ENCODE data around the gene C19orf85. TPM values are rescaled to one million over a fixed set of nuclear protein-coding genes. Genes with fewer than 3 reads are reported as not detected.

C19orf85 gene
- total and polyA plus RNA-seq, 10 of the 15 experiments (the other 5 are each of a cell fraction or from before 2014, with no cell fraction given): not detected

DNA sequence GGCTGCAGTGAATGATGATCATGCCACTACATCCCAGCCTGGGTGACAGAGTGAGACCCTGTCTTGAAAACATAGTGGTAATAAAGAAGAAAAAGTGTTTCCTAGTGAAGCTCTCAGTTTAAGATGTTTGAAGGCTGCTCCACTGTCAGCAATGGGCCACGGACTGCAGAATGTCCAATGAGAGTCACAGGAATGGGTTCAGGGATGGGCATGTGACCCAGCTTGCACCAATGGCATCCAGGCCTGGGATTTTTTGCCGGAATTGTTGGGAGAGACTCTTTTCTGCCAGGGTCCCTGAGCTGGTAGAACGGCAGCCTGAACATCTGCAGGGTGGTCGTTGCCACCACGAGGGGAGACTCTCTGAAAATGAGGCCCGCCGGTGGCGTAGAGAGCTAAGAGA lies 27.7 kb downstream of the C19orf85 start:
- Histone ChIP-seq H3K4me3 (no peak overlapping the region), H3K9ac (ENCODE audit: control insufficient read depth, insufficient read depth, low read length) (no peak overlapping the region), H2AFZ (ENCODE audit: control insufficient read depth, low read depth, low read length) (no peak overlapping the region), H3K9me3 (replicated peaks; ENCODE audit: control insufficient read depth, insufficient read depth, low read length) (no peaks in the 10 kb centered on the region; the same call in 2 of the 3 replicates), H3K79me2 (ENCODE audit: control insufficient read depth, insufficient read depth, low read length) (no peaks in the 10 kb centered on the region), H3K4me1 (ENCODE audit: control insufficient read depth, insufficient read depth, low read length) (no peaks in the 10 kb centered on the region; the same call in 1 of the 2 replicates), H4K20me1 (ENCODE audit: control insufficient read depth, insufficient read depth) (no peaks in the 10 kb centered on the region), H3K27ac (ENCODE audit: control insufficient read depth, insufficient read depth) (no peak overlapping the region), H3K4me2 (ENCODE audit: control insufficient read depth, insufficient read depth) (no peak overlapping the region), H3K27me3 (replicated peaks in 1 of 2; ENCODE audit: control insufficient read depth in 2 of 2, insufficient read depth in 2 of 2, low read length in 1 of 2) (no peaks in the 10 kb centered on the region; a peak in 1 of 4 replicates), H3K36me3 (ENCODE audit: control insufficient read depth in 2 of 2, insufficient read depth in 2 of 2, low read length in 1 of 2) (no peaks in the 10 kb centered on the region)
- ChIA-PET RAD21 (ENCODE audit: unreplicated experiment) (interaction anchor here (0.9 kb wide), 1 partner anchor 74 kb away, joined by 3 read pairs; no protein-coding TSS in a partner anchor), SMC1A (ENCODE audit: uncharacterized antibody, unreplicated experiment) (interaction anchor here (0.6 kb wide), 1 partner anchor 81 kb away, joined by 3 read pairs; no protein-coding TSS in a partner anchor), POLR2A (no interaction called here), CTCF (interaction anchor here (0.8 to 1.5 kb wide), 4 partner anchors 17 to 67 kb away, joined by 3 to 4 read pairs (median 4); no protein-coding TSS in a partner anchor)
- intact Hi-C loops (cut with micrococcal nuclease; ENCODE audit: unreplicated experiment): no loop called here
- no peak for ATAC-seq
- no TSS peak for BruUV-seq (replicated peaks)
- no peak for TF ChIP-seq IKZF2 (IDR thresholded peaks at IDR 0.05)
- TF ChIP-seq PRDM15 (CRISPR knock-in tag; IDR thresholded peaks at IDR 0.05): no peak
- no peak for TF ChIP-seq ZZZ3 (IDR thresholded peaks at IDR 0.05; ENCODE audit: control insufficient read depth, insufficient read length, low read depth)
- in situ Hi-C loops (cut with MboI): no loop called here
- no peak for FAIRE-seq
- DNase-seq (ENCODE audit: low read depth, low spot score): no peak
- 33% methylated on average over 8 of the region's 8 CpGs for WGBS (ENCODE audit: insufficient coverage, insufficient replicate concordance, low lambda C conversion rate, missing lambda C conversion rate)

DNA sequence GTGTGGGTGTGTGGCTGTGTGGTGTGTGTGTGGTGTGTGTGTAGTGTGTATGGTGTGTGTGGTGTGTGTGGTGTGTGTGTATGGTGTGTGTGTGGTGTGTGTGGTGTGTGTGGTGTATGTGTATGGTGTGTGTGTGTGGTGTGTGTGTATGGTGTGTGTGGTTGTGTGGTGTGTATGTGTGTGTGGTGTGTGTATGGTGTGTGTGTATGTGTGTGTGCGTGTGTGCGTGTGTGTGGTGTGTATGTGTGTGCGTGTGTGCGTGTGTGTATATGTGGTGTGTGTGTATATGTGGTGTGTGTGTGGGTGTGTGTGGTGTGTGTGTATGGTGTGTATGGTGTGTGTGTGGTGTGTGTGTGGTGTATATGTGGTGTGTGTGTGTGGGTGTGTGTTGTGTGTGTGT lies 29.5 kb downstream of the C19orf85 start:
- no TSS peak for BruUV-seq (replicated peaks)
- H3K4me1 ChIP-seq (ENCODE audit: control insufficient read depth, insufficient read depth, low read length): no peaks in the 10 kb centered on the region; the same call in 1 of the 2 replicates
- ChIA-PET RAD21 (ENCODE audit: unreplicated experiment) (no interaction called here), SMC1A (ENCODE audit: uncharacterized antibody, unreplicated experiment) (no interaction called here), CTCF (no interaction called here), POLR2A (no interaction called here)
- no peak overlapping the region for H3K4me2 ChIP-seq (ENCODE audit: control insufficient read depth, insufficient read depth)
- no peak for DNase-seq (ENCODE audit: low read depth, low spot score)
- WGBS (ENCODE audit: insufficient coverage, insufficient replicate concordance, low lambda C conversion rate, missing lambda C conversion rate): no CpG with 5 or more reads among the region's 4 CpGs
- intact Hi-C loops (cut with micrococcal nuclease; ENCODE audit: unreplicated experiment): no loop called here
- H3K36me3 ChIP-seq (ENCODE audit: control insufficient read depth in 2 of 2, insufficient read depth in 2 of 2, low read length in 1 of 2): no peaks in the 10 kb centered on the region
- no peak overlapping the region for H3K9ac ChIP-seq (ENCODE audit: control insufficient read depth, insufficient read depth, low read length)
- H3K79me2 ChIP-seq (ENCODE audit: control insufficient read depth, insufficient read depth, low read length): no peaks in the 10 kb centered on the region
- FAIRE-seq: no peak
- H2AFZ ChIP-seq (ENCODE audit: control insufficient read depth, low read depth, low read length): no peak overlapping the region
- no peak for ATAC-seq
- H4K20me1 ChIP-seq (ENCODE audit: control insufficient read depth, insufficient read depth): no peaks in the 10 kb centered on the region
- in situ Hi-C loops (cut with MboI): no loop called here
- no peaks in the 10 kb centered on the region for H3K27me3 ChIP-seq (replicated peaks in 1 of 2; ENCODE audit: control insufficient read depth in 2 of 2, insufficient read depth in 2 of 2, low read length in 1 of 2)
- H3K4me3 ChIP-seq: no peak overlapping the region
- no peak for TF ChIP-seq POLR2AphosphoS2 (IDR thresholded peaks at IDR 0.05; ENCODE audit: low read depth, low read length)
- TF ChIP-seq ATF3 (IDR thresholded peaks at IDR 0.05; ENCODE audit: borderline replicate concordance, extremely low read depth, low read depth, low read length): no peak
- TF ChIP-seq GATAD2B (conservative IDR thresholded peaks at IDR 0.05; ENCODE audit: low read depth): no peak
- no peak for TF ChIP-seq ZZZ3 (IDR thresholded peaks at IDR 0.05; ENCODE audit: control insufficient read depth, insufficient read length, low read depth)
- TF ChIP-seq ZBED1 (IDR thresholded peaks at IDR 0.05; ENCODE audit: borderline replicate concordance): no peak
- no peak for TF ChIP-seq ZNF384 (IDR thresholded peaks at IDR 0.05; ENCODE audit: borderline replicate concordance, low read depth, low read length)
- no peak for TF ChIP-seq CREM (IDR thresholded peaks at IDR 0.05; ENCODE audit: low read depth)
- no peak overlapping the region for H3K27ac ChIP-seq (ENCODE audit: control insufficient read depth, insufficient read depth)
- no peaks in the 10 kb centered on the region; the same call in 2 of the 3 replicates for H3K9me3 ChIP-seq (replicated peaks; ENCODE audit: control insufficient read depth, insufficient read depth, low read length)

Measured in GM12878 (cell line).